Epithelial cell of esophagus (primary cell): ENCODE results near the gene PALLD.

Experiments
- DNase-seq: peaks from one replicate; pipeline ENCODE4 v3.0.0; 2010; ENCODE audit warnings: low read depth
- H3K4me3 ChIP-seq: 2 replicates; pipeline ENCODE4 v1.5.1; 2011; ENCODE audit warnings: mild to moderate bottlenecking, low read length, control low read depth
- TF ChIP-seq, protein P1 (sequence below): IDR thresholded peaks from 2 replicates; pipeline ENCODE4 v1.5.1; 2011; ENCODE audit warnings: low read depth, mild to moderate bottlenecking, low read length, control low read depth, inconsistent platforms; ENCODE audit not compliant: insufficient read depth; ENCODE audit errors: missing control alignments

PALLD gene

DNA sequence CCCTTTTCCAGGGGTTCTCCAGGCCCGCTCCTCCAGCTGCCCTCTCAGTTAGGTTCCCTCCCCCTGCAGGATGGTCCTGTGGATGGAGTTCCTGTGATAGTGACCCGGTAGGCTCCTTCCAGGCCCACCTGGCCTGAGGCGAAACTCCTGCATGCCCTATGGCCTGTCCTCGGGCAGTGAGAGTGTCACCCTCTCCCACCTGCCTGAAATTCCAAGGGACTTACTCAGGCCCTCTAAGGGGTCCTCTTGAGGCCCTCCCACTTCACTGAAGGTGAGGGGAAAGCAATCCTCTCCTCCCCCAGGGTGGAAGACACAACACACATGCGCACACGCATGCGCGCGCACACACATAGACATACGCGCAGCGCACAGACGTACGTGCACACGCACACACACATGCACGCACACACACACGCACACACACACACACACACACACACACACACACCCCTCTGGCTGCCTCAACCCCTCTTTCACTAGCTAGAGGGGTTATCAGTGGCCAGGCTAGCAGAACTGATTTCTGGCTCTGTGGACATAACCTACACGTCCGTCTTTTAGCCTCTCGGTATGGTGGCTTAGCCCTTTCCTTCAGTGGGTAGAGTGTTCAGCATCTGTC is 297.3 kb downstream of the PALLD start:
- H3K4me3 ChIP-seq: no peak overlapping the region
- TF ChIP-seq, protein P1, sequence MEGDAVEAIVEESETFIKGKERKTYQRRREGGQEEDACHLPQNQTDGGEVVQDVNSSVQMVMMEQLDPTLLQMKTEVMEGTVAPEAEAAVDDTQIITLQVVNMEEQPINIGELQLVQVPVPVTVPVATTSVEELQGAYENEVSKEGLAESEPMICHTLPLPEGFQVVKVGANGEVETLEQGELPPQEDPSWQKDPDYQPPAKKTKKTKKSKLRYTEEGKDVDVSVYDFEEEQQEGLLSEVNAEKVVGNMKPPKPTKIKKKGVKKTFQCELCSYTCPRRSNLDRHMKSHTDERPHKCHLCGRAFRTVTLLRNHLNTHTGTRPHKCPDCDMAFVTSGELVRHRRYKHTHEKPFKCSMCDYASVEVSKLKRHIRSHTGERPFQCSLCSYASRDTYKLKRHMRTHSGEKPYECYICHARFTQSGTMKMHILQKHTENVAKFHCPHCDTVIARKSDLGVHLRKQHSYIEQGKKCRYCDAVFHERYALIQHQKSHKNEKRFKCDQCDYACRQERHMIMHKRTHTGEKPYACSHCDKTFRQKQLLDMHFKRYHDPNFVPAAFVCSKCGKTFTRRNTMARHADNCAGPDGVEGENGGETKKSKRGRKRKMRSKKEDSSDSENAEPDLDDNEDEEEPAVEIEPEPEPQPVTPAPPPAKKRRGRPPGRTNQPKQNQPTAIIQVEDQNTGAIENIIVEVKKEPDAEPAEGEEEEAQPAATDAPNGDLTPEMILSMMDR: no peak
- DNase-seq: no peak

DNA sequence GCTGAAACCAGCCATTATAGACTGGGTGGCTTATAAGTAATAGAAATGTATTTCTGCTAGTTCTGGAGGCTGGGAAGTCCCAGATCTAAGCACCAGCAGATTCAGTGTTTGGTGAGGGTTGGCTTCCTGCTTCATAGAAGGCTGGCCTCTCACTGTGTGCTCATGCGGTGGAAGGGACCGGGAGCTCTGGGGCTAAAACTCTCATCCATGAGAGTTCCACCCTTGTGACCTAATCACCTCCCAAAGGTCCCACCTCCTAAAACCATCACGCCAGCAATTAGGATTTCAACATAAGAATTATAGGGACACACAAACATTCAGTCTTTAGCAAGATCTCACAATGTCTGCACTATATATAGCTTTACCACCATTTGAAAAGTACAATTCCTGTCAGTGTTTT is 298.0 kb downstream of the PALLD start:
- TF ChIP-seq, protein P1: no peak
- no peak for DNase-seq
- no peak overlapping the region for H3K4me3 ChIP-seq

DNA sequence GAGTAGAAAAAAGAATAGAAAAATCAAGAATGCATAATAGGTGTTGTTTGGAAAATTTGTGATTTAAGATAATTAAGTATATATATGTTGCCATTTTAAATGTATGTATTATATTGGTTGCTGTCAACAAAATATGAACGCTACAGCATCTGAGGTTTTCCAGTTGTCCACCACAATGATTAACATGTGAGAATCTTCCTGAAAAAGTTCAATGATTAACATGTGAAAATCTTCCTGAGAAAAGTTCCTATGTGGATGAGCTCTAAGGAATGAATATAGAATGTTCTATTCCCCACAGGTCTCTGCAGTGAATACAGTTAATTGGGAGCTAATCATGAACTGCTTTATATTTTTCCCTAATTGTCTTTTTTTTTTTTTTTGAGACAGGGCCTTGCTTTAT is 298.5 kb downstream of the PALLD start:
- DNase-seq: no peak

DNA sequence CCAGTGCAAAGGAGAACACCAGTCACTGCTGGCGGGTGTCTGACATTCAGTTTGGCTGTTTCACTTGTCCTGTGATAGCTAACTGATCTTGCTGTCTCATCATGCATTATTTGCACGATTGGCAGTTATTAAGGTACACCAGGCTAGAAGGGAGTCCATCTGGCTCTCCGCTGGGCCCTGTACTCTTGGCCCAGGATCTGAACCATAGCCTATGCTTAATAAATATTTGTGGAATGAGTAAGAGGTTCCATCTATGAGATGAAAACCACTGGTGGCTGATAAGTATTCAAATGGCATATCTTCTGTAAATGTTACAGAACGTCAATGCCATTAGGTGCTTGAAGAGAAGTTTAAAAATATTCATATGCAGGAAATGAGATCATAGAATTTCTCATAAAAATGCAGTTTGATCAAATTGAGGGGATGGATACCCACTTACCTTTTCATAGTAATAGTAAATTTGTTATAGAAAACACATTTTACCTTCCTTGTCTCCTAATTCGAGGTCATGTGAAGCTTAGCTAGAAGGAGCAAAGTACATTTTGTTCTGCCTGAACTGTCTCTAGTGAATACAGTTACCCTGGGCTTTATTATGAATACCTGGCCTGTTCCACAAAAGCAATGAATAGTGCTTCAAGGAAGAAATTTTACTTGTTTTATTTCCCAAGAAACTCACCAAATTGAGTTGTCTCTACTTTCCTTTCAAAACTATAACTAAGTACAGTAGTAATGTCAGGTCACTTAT is 299.7 kb downstream of the PALLD start:
- TF ChIP-seq, protein P1: no peak

More for the DNA sequence above, 298.5 kb downstream of the PALLD start:
- TF ChIP-seq, protein P1: no peak
- no peak overlapping the region for H3K4me3 ChIP-seq

DNA sequence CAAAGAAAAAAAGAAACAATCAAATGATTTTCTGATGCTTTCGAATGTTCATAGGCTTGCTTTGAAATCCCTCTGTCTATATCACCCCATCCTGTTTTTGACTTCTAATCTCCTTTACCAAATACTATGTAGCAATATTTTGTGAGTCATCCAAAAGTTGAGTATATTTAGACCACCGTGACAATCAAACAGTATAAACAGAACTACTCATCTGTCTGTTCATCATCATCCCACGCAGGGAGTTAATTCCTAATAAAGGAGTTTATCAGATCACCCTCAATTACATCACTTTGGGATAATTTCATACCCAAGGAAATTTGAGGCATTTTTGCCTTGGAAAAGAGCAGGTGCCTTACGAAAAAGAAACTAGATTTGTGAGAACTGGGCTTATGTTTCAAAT is 300.3 kb downstream of the PALLD start:
- TF ChIP-seq, protein P1: no peak
- DNase-seq: peak; percentile 91

More for the DNA sequence above, 299.7 kb downstream of the PALLD start:
- DNase-seq: peak; percentile 53
- H3K4me3 ChIP-seq: no peak overlapping the region

DNA sequence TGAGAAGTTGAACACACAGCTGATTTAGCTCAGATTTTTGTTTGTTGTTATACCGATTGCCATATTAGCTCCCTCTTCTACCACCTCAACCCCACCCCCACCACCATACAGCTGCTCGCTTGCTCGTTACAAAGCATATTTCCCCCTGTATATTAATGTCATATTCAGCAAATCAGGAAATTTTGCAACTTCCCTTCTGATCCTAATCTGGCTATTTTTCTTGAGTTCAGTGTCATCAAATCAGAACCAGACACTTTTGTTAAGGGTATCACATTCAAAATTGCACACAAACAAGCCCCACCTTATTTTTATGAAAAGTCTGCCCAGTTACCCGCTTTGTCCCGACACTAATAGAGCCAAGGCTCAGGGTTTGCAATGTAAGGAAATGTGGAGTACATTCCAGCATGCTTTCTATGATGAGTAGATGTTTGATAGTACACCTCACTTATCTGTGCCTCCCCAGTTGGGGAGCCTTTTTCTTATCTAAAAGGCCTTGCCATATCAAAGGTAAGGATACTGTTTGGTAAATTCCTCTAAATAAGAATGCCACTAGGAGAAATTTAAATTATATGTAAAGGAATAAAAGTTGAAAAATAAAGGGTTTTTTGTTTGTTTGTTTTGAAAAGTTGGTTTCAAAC is 301.0 kb downstream of the PALLD start:
- no peak for DNase-seq

More for the DNA sequence above, 300.3 kb downstream of the PALLD start:
- H3K4me3 ChIP-seq: no peak overlapping the region

More for the DNA sequence above, 301.0 kb downstream of the PALLD start:
- no peak overlapping the region for H3K4me3 ChIP-seq
- TF ChIP-seq, protein P1: no peak
